ENCODE measurements around the gene PRR15L.

The PRR15L gene

DNA sequence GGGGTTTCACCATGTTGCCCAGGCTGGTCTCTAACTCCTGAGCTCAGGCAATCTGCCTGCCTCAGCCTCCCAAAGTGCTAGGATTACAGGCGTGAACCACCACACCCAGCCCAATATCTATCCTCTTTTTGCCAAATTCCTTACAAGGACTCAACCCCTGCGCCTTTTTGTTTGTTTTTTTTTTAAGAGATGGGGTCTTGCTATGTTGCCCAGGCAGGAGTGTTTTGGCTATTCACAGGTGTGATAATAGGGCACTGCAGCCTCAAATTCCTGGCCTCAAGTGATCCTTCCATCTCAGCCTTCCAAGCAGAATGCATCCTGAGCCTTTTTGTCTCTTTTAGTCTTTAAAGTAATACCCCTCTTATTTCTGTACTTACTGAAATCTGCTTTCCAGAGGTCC is 44.6 kb downstream of the PRR15L start:
- in situ Hi-C loops (cut with HindIII; ENCODE audit: low sequenced_read_pairs) = no loop called here

GRCh38 chr17:47907932-47908562 is 49.6 kb downstream of the PRR15L start:
- in situ Hi-C loops (cut with HindIII; ENCODE audit: low sequenced_read_pairs) = no loop called here

DNA sequence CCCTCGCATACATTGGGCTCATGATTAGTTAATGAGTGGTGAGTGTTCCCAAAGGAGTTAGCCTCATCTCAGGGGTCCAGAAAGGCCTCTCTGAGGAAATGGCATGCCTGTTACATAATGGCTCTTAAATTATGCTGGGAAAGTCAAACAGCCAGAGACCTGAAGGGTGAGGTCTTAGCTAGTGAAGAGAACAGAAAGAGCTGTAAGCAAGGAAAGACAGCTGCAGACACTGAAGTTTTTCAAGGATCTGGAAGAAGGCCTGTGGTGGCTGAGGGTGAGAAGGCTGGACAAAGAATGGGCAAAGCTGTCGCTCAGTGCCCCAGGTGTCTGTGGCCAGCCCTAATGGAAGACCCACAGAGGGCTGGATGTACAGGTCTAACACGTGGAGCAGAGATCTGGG is 51.2 kb downstream of the PRR15L start:
- in situ Hi-C loops (cut with HindIII; ENCODE audit: low sequenced_read_pairs) = no loop called here

DNA sequence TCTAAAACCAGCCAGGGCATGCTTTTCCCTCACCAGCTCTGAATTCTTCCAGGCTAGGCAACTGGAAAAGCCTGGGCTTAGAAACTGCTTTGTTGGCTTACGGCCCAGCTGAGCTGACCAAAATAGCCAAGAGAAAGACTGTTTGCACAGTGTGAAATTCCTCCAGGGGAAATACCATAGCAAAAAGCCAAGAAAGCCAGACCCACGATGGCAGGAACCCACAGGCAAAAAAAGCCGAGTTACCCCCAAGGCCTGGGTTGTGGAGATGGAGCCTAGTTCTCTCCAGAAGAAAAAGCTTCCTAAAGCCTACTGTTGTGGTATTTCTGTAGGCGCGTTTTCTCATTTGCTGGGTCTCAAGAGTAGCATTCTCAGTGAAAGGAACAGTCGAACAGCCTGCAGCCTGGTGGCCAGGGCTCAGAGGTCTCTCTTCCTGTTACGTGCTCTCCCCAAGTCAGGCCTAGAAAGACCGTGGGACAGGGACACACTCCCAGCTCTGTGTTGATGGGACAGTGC is 52.4 kb downstream of the PRR15L start:
- in situ Hi-C loops (cut with HindIII; ENCODE audit: low sequenced_read_pairs) = no loop called here

- in situ Hi-C loops (cut with HindIII; ENCODE audit: low sequenced_read_pairs) = no loop called here
Observed at GRCh38 chr17:47902039-47902744, 55.5 kb downstream of the PRR15L start.

All from DLD1 (cell line).